ENCODE data around the gene TTC1.

DNA sequence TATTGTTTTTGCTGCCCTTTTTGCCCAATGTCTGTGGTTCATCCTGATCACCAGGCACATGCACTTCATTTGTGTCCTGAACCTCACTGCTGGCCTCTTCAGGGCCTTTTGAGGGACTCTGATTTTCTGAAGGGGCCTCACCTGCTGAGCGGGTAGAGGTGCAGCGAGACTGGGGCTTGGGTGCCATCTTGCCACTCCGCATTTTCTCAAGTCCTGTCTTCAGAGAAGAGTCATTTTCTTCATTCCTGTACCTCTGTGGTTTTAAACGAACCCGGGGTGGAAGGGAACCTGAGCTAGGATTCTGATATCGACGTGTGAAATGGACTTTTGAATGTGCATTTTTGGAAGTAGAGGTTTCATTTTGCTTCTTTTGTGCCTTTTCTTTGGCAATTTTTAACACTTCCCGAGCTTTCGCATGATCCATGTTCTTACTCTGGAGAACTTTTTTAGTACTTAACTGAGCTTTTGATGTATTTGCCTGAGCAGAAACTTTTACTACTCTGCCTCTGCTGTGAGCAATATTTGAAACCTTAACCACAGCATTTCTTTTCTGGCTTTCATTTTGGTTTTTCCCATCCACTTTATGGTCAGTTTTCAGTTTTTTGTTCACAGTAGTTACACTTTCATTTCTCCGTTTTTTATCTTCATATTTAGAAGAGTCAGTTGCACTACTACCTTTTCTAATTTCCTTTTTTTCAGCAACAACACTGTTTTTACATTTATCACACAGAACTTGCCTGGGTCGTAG, 84.2 kb downstream of the TTC1 start:
- TF ChIP-seq POLR2AphosphoS5 (IDR thresholded peaks at IDR 0.05; ENCODE audit: low read depth, low read length): no peak
- TF ChIP-seq SIN3A (IDR thresholded peaks at IDR 0.05; ENCODE audit: borderline replicate concordance, insufficient read depth, low read length): no peak
- no peak for TF ChIP-seq REST (IDR thresholded peaks at IDR 0.05; ENCODE audit: insufficient read depth in 1 of 2, low read depth in 2 of 2, low read length in 2 of 2)
